HG02759 (cell line): ENCODE data around the gene HLA-DQB1.
"Not testable (repeated sequence)": the region's sequence is repeated elsewhere in the genome, so short reads cannot be mapped to it uniquely, and the experiment has no call there.

Experiments used
- ATAC-seq: cut with Tn5 transposase; IDR thresholded peaks from one replicate; pipeline ENCODE4 v1.9.1; 2021; ENCODE audit warnings: mild to moderate bottlenecking, moderate library complexity; ENCODE audit not compliant: unreplicated experiment

The HLA-DQB1 gene

DNA sequence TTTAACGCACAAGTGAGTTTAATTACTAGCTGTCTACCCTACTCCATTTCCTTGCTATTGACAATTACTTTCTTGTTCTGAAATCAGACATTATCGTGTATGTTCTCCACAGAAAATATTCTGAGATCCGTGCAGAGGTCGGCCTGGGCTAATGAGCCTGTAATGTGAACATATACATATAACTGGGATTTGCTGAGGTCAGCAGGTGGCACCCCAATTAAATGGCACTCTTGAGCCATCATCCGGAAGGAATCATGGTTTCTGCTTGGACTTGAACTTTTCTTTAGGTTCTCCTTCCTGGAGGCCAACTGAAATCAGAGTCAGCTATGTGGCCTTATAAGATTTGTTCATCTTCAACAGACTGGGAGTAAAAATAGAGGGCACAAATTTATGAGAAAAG, 3.6 kb downstream of the HLA-DQB1 start:
- ATAC-seq, result no peak

DNA sequence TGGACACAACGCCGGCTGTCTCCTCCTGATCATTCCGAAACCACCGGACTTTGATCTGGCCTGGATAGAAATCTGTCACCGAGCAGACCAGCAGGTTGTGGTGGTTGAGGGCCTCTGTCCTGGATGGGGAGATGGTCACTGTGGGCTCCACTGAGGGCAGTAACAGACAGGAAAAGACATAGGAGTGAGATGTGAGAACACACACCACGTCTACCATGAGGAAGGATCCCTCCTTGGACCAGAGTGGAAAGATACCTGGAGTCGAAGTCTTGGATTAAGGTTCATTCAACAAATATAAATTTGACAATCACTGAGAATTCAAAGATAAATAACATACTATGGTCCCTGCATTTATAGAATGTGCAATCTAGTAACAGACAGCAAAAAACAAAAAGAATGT, 4.4 kb downstream of the HLA-DQB1 start:
- ATAC-seq, result no peak

DNA sequence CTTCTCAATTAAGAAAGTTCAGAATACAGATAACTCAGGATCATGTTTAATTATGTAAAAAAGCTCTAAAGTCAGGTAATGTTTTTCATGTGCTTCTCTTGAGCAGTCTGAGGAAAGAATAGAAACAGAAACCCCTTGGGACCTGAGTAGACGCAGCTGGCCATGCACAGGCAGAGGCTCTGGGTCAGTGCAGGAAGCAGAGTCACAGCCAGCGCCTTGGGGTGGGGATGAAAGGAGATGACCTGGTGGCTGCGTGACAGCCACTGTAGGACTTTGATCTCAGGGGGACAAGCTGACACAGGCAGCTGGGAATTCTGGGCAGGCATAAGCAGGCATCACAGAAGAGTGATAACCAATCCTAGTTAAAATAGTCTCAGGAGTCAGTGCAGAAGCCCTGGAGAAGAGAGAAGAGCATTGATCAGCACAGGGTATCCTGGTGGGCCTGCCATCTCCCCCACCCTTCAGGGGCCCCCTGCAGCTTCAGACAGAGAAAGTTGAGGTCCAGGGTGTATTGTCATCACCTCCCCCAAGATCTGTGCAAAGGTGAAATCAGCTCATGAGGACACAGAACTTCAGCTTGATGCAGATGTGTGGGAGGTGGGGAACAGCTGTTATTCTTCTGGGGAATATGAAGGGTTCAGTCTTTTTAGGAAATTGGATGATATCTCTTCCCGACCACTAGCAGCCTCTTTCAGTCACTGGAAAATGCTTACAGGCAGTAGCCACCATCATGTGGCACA, 6.4 kb downstream of the HLA-DQB1 start:
- ATAC-seq, result peak; percentile 56

DNA sequence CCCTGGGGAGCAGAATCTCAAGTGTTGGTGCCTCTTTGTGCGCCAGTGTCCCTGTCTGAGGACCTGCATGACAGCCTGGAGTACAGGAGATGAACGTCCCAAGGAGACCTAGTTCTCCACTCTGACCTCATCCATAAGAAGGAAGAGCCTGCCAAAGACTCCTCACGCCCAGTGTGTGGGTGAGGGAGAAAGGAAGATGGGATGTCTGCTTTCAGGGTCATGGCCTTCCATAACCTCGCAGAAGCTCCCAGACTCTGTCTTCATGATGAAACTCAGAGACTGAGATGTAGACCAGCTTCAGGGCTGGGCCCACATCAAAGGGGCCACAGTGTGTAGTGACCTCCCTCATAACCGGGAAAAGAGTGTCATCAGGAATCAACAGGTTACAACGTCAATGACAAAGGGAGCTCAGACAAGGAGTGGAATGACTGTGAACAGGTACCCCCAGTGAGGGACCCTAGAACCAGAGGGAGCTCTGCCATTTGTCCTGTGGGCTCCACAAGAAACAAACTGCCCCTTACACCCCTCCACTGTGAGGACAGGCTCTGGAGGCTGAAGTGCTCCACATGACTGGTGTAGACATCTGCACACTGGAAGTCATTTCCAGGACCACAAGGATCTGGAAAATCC, 8.1 kb downstream of the HLA-DQB1 start:
- ATAC-seq, result no peak

DNA sequence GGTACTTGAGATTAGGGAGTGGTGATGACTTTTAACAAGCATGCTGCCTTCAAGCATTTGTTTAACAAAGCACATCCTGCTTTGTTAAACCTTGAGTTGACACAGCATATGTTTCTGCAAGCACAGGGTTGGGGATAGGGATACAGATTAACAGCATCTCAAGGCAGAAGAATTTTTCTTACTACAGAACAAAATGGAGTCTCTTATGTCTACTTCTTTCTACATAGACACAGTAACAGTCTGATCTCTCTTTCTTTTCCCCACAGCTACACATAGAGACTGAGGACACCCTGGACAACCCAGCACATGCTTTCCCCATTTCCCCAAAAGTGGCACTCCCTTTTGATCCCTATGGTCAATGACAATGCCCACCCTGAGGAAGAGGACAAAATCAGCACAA, 8.6 kb downstream of the HLA-DQB1 start:
- ATAC-seq, result not testable (repeated sequence)

DNA sequence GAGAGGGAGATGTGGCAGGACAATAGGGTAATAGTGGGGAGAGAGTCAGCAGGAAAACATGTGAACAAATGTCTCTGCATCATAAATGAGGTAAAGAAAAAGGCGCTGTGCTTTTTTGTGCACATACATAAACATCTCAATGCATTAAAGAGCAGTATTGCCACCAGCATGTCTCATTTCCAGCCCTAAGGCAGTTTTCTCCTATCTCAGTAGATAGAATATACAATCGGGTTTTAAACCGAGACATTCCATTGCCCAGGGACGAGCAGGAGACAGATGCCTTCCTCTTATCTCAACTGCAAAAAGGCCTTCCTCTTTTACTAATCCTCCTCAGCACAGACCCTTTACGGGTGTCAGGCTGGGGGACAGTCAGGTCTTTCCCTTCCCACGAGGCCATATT, 9.1 kb downstream of the HLA-DQB1 start:
- ATAC-seq, result not testable (repeated sequence)

DNA sequence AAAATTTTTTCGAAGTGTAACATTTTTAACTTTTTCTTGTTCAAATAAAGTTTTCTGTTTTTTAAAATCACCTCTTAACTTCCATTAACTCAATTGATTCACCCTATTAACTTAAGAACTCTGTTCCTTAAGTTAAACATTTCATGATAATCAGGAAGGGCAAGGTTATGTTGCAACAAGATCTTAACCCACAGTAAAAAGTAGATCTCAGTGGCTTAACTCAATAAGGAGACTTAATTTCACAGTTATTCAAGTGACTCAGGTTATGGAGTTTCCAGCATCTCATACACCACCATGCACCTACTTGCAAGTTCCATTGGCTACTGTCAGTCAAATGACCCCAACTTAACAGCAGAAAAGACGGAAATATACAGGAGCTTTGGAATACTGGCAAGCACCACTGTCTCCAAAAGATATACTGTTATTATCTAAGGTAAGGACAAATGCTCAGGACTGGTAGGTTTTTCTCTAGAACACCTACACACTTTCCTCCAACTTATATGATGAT, 11.2 kb downstream of the HLA-DQB1 start:
- ATAC-seq, result no peak

DNA sequence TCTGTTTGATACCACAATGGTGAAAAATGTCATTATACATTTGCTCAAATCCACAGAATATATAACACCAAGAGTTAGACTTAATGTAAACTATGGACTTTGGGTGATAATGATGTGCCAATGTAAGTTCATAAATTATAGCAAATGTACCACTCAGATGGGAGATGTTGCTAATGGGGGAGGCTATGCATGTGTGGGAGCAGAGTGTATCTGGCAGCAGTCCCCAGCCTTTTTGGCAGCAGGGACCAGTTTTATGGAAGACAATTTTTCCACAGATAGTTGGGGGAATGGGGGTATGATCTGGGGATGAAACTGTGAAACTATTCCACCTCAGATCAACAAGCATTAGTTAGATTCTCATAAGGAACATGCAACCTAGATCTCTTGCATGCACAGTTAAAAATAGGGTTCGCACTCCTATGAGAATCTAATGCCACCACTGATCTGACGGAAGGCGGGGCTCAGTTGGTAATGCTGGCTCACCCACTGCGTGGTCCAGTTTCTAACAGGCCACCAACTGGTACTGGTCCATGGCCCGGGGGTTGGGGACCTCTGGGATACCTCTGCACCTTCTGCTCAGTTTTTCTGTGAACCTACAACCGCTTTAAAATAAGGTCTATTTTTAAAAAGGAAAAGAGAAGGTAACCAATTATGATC, 21.3 kb downstream of the HLA-DQB1 start:
- no peak for ATAC-seq

DNA sequence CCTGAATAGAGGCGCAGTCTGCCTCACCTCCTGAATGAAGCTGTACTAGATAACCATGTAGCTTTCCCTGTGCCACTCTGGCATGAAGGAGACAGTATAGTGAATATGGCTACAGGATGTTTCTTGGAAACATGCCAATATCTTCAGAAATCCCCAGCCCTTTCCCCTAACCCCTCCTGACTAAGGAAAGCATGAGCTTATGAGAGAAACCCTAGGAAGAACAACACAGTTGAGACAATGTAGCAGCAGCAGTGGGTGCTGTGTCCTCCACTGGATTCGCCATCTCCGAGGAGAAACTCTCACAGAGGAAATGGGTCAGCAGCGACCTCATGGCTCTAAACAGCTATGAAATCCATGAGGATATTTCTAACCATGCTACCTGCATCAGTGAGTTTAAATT, 22.6 kb downstream of the HLA-DQB1 start:
- ATAC-seq, result no peak

DNA sequence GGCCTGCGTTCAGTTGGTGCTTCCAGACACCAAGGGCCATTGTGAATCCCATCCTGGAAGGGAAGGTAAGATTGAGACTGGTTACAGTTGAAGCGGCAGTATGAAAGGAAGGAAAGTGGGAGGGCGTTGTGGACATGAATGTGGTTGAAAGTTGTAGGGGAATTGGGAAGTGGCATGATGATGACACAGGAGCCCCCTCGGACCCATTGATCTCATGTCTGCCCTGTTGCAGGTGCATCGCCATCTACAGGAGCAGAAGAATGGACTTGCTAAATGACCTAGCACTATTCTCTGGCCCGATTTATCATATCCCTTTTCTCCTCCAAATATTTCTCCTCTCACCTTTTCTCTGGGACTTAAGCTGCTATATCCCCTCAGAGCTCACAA, 23.7 kb downstream of the HLA-DQB1 start:
- no peak for ATAC-seq

DNA sequence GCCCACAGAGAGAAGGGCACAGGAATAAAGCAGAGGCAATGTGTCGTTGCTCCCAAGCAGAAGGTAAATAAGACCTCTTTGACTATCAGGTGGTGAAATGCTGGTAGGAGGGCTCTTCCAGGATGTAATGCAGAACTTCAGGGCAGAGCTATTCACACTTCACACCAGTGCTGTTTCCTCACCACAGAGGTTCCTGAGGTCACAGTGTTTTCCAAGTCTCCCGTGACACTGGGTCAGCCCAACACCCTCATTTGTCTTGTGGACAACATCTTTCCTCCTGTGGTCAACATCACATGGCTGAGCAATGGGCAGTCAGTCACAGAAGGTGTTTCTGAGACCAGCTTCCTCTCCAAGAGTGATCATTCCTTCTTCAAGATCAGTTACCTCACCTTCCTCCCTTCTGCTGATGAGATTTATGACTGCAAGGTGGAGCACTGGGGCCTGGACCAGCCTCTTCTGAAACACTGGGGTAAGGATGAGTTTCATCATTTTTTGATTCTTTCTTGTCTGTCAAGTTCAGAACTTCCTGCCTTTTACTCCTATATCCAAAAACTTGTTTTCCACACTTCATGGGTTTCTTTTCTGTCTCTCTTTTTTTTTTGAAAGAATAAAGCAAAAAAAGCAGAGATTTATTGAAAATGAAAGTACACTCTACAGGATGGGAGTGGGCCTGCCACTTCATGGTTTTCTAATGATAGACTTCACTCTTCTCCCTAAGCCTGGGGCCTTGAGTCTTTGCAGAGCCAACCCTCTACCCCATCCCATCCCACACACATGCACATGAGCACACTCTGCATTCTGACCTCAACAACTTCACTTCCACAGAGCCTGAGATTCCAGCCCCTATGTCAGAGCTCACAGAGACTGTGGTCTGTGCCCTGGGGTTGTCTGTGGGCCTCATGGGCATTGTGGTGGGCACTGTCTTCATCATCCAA, 24.4 kb downstream of the HLA-DQB1 start:
- ATAC-seq, result not testable (repeated sequence)

DNA sequence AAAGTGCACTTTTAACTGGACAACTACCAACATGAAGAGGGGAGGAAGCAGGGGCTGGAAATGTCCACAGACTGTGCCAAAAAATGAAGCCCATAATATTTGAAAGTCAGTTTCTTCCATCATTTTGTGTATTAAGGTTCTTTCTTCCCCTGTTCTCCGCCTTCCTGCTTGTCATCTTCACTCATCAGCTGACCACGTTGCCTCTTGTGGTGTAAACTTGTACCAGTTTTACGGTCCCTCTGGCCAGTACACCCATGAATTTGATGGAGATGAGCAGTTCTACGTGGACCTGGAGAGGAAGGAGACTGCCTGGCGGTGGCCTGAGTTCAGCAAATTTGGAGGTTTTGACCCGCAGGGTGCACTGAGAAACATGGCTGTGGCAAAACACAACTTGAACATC, 25.3 kb downstream of the HLA-DQB1 start:
- ATAC-seq, result no peak

DNA sequence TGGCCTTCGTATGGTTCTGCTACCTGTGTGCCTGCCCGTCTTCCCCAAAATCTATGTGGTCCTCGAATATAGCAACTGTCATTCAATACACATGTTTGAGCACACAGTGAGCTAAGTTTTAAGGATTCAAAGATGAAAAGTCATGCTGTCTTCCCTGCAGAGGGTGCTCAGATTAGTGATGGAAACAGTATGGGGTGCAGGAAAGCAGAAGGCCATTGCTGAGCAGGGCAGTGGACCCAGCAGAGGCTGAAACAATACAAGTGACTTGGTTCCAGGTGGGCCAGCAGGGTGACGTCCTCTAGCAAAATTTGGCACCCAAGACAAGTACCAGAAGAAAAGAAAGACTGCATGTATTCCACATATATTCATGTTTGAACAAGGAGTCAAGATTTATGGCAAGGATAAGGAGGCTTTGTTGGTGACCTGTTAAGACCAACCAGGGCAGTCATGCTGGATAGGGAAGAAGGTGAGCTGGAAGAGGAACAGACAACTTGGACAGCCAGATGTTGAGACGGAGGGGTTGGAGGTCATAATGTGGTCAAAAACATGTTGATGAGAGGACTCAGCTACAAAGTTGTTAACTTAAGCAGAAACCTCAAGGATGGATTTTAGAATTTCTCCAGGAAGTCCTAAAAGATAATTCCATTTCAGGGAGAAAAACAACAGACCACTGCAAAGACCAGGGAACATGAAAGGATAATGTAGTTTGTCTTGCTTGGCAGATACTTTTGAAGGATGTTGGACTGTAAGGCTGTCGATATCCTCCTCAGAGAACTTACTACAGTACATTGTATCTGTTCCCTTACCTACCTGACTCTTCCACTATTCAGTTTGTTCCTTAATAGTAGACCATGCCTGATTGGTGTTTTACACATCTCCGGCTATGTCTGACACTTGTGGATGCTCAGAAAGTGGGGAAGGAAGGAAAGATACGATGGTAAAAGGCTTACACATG, 26.7 kb downstream of the HLA-DQB1 start:
- no peak for ATAC-seq

DNA sequence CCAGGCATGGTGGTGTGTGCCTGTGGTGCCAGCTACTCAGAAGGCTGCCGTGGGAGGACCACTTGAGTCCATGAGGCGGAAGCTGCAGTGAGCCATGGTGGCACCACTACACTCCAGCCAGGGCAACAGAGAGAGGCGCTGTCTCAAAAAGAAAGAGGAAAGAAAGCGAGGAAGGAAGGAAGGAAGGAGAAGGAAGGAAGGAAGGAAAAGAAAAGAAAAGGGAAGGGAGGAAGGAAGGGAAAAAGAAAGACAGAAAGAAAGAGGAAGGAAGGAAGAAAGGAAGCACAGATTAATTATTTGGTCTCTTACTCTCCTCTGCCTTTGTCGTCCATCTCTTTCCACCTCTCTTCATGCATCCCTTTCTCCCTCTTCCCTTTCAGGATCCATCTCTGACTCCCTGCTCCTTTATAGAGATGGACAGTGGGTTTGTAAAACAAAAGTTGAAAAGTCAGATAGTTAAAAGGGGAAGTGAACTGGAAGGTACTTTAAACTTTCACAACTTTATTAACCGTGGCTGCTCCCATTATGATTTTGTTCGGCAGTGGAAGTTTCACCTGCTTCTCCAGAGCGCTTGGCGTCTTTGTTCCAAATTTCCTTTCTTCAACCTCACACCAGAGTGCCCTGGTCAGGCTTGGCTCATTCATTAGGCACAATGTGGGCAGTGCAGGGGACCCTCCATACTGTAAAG, 27.8 kb downstream of the HLA-DQB1 start:
- no peak for ATAC-seq

DNA sequence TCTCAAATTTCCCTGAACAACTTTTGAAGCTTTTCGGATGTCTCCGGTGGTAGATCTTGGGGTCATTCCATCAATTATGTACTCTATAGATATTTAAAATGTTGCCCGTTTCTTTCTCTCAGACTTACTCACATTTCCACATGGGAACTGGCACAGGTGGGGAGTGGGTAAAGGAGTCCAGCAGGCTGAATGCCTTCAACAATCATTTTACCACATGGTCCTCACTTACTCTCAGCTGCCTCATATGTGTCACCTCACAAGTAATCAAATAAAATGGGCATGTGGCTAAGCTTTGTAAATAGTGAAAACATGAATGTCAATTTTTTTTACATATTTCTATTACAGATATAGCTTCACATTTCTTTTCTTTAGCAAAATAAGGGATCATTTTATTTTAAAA, 28.6 kb downstream of the HLA-DQB1 start:
- no peak for ATAC-seq

DNA sequence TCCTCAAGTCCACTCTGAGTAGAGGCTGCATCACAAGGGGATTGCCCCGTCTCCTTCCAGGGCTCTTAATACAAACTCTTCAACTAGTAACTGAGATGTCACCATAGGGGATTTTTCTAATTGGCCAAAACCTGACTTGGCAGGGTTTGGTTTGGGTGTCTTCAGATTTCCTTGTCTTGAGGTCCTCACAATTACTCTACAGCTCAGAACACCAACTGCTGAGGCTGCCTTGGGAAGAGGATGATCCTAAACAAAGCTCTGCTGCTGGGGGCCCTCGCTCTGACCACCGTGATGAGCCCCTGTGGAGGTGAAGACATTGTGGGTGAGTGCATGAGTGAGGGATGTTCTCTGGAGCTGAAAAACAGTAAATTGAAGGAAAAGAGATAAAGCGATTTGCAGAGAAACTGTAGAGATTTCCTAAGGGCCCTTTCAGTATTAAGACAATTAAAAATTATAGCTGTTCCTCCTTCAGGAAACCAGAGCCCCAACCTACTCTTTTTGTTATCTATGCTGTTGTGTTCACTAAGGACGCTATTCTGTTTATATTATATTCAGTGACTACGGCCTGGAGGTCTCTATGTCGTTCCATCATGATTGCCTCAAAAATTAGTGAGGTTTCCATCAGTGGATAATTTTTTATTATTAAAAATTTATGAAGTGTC, 29.1 kb downstream of the HLA-DQB1 start, which contains the start of gene HLA-DQA1:
Gene HLA-DQA1 (plus strand): TSS at position 188 of the 662 bp plus-strand sequence. CDS start 53 bp downstream, at position 241.
- ATAC-seq, result peak; percentile 80

DNA sequence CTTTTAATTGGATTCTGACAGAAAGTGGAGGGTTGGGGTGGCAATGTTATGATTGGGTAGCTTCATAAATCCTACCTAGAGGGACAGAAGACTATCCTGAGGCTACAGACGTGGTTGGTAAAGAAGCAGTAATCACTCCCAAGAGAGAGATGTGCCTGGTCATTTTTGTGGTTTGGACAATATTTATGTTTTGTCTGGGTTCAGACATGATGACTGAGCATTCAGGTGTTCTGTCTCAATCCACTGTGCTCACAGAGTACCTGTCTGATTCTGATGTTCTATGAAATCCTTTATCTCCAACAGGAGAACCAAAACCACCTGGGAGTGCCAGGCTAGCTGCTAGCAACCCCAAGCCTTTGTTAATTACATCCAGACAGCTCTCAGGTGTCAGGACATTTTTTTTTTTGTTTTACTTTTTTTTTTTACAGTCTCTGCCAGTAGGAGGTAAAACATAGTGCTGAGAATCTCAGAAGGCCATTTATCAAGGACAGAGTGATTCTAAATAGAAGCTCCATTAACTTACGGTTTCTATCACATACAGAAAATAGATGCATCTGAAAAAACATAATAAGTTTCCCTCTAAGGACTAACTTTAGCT, 30.8 kb downstream of the HLA-DQB1 start:
- no peak for ATAC-seq

DNA sequence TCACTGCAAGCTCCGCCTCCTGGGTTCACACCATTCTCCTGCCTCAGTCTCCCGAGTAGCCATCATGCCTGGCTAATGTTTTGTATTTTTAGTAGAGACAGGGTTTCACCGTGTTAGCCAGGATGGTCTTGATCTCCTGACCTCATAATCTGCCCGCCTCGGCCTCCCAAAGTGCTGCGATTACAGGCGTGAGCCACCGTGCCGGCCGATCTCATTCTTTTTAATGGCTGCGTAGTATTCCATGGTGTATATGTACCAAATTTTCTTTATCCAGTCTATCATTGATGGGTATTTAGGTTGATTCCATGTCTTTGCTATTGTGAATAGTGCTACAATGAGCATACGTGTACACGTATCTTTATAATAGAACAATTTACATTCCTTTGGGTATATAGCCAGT, 36.7 kb downstream of the HLA-DQB1 start:
- not testable (repeated sequence) for ATAC-seq
